ENCODE results near the gene CYS1.

GRCh38 chr2:10058251-10059015 lies 21.8 kb downstream of the CYS1 start:
- TF ChIP-seq, protein P1, sequence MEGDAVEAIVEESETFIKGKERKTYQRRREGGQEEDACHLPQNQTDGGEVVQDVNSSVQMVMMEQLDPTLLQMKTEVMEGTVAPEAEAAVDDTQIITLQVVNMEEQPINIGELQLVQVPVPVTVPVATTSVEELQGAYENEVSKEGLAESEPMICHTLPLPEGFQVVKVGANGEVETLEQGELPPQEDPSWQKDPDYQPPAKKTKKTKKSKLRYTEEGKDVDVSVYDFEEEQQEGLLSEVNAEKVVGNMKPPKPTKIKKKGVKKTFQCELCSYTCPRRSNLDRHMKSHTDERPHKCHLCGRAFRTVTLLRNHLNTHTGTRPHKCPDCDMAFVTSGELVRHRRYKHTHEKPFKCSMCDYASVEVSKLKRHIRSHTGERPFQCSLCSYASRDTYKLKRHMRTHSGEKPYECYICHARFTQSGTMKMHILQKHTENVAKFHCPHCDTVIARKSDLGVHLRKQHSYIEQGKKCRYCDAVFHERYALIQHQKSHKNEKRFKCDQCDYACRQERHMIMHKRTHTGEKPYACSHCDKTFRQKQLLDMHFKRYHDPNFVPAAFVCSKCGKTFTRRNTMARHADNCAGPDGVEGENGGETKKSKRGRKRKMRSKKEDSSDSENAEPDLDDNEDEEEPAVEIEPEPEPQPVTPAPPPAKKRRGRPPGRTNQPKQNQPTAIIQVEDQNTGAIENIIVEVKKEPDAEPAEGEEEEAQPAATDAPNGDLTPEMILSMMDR (IDR thresholded peaks at IDR 0.05), result no peak
- no peak for TF ChIP-seq POLR2AphosphoS5 (IDR thresholded peaks at IDR 0.05)
